ENCODE results near the gene CD81. TPM values are rescaled to one million over a fixed set of nuclear protein-coding genes. Genes with fewer than 3 reads are reported as not detected.

The CD81 gene
- total RNA-seq, 2 experiments from 2014 or later, result 181 to 183 TPM

- intact Hi-C loops (cut with DNase I, micrococcal nuclease), result no loop called here
- H3K27ac Mint-ChIP-seq, result no peak overlapping the region
- ATAC-seq (ENCODE audit: poor library complexity) (no peak), DNase-seq (no peak)
- no peak overlapping the region for H3K27ac ChIP-seq (ENCODE audit: low read depth in 1 of 2, low read length in 2 of 2)
- H3K4me3 ChIP-seq (ENCODE audit: low read length), result no peak overlapping the region
- no peaks in the 10 kb centered on the region for H3K4me1 Mint-ChIP-seq (ENCODE audit: low read depth)
- no peaks in the 10 kb centered on the region for H3K4me1 ChIP-seq (ENCODE audit: insufficient read depth, low read length)
- H3K4me3 Mint-ChIP-seq, result no peak overlapping the region
- CTCF ChIA-PET, result no interaction called here
- H3K9me3 Mint-ChIP-seq, result no peaks in the 10 kb centered on the region
- H3K27me3 ChIP-seq (ENCODE audit: control insufficient read depth in 1 of 2, insufficient read depth in 2 of 2, low read length in 2 of 2), result no peaks in the 10 kb centered on the region
- POLR2A ChIA-PET, result interaction anchor here (1.8 kb wide), 1 partner anchor 10 kb away, joined by 7 read pairs; no protein-coding TSS in a partner anchor
- no peaks in the 10 kb centered on the region for H3K36me3 Mint-ChIP-seq (ENCODE audit: low read depth)
- no peaks in the 10 kb centered on the region for H3K9me3 ChIP-seq (ENCODE audit: control insufficient read depth in 1 of 2, insufficient read depth in 1 of 2, low read length in 2 of 2)
- H3K27me3 Mint-ChIP-seq, result no peaks in the 10 kb centered on the region
- no peak for TF ChIP-seq CTCF (IDR thresholded peaks at IDR 0.05)
- H3K36me3 ChIP-seq (ENCODE audit: insufficient read depth, low read length), result no peaks in the 10 kb centered on the region
These were observed 9.6 kb upstream of the CD81 start for GRCh38 chr11:2367266-2368160.

GRCh38 chr11:2368178-2368850, 8.8 kb upstream of the CD81 start:
- intact Hi-C loops (cut with DNase I, micrococcal nuclease), result no loop called here
- no peak for DNase-seq
- Mint-ChIP-seq H3K27ac (no peak overlapping the region), H3K36me3 (ENCODE audit: low read depth) (no peaks in the 10 kb centered on the region), H3K4me1 (ENCODE audit: low read depth) (no peaks in the 10 kb centered on the region), H3K9me3 (no peaks in the 10 kb centered on the region), H3K4me3 (no peak overlapping the region), H3K27me3 (no peaks in the 10 kb centered on the region)
- no peak for ATAC-seq (ENCODE audit: poor library complexity)
- no peak overlapping the region for H3K27ac ChIP-seq (ENCODE audit: low read depth in 1 of 2, low read length in 2 of 2)
- TF ChIP-seq CTCF (IDR thresholded peaks at IDR 0.05), result no peak
- H3K27me3 ChIP-seq (ENCODE audit: control insufficient read depth in 1 of 2, insufficient read depth in 2 of 2, low read length in 2 of 2), result no peaks in the 10 kb centered on the region
- no peaks in the 10 kb centered on the region for H3K9me3 ChIP-seq (ENCODE audit: control insufficient read depth in 1 of 2, insufficient read depth in 1 of 2, low read length in 2 of 2)
- no peaks in the 10 kb centered on the region for H3K36me3 ChIP-seq (ENCODE audit: insufficient read depth, low read length)
- no peaks in the 10 kb centered on the region for H3K4me1 ChIP-seq (ENCODE audit: insufficient read depth, low read length)
- H3K4me3 ChIP-seq (ENCODE audit: low read length), result no peak overlapping the region
- ChIA-PET POLR2A (no interaction called here), CTCF (no interaction called here)

- H3K9me3 Mint-ChIP-seq, result no peaks in the 10 kb centered on the region
These were observed 8.3 kb upstream of the CD81 start for GRCh38 chr11:2368851-2369180.

More at GRCh38 chr11:2368851-2369180, 8.3 kb upstream of the CD81 start:
- H3K4me1 Mint-ChIP-seq (ENCODE audit: low read depth), result no peaks in the 10 kb centered on the region
- ChIA-PET CTCF (no interaction called here), POLR2A (no interaction called here)
- H3K27me3 Mint-ChIP-seq, result no peaks in the 10 kb centered on the region
- Histone ChIP-seq H3K4me3 (ENCODE audit: low read length) (no peak overlapping the region), H3K27me3 (ENCODE audit: control insufficient read depth in 1 of 2, insufficient read depth in 2 of 2, low read length in 2 of 2) (no peaks in the 10 kb centered on the region), H3K9me3 (ENCODE audit: control insufficient read depth in 1 of 2, insufficient read depth in 1 of 2, low read length in 2 of 2) (no peaks in the 10 kb centered on the region), H3K4me1 (ENCODE audit: insufficient read depth, low read length) (no peaks in the 10 kb centered on the region), H3K36me3 (ENCODE audit: insufficient read depth, low read length) (no peaks in the 10 kb centered on the region), H3K27ac (ENCODE audit: low read depth in 1 of 2, low read length in 2 of 2) (no peak overlapping the region)
- H3K4me3 Mint-ChIP-seq, result no peak overlapping the region
- no peaks in the 10 kb centered on the region for H3K36me3 Mint-ChIP-seq (ENCODE audit: low read depth)
- no peak for DNase-seq
- intact Hi-C loops (cut with DNase I, micrococcal nuclease), result no loop called here
- H3K27ac Mint-ChIP-seq, result no peak overlapping the region
- ATAC-seq (ENCODE audit: poor library complexity), result no peak
- TF ChIP-seq CTCF (IDR thresholded peaks at IDR 0.05), result no peak
